ENCODE data around the gene DEGS2.

The DEGS2 gene

DNA sequence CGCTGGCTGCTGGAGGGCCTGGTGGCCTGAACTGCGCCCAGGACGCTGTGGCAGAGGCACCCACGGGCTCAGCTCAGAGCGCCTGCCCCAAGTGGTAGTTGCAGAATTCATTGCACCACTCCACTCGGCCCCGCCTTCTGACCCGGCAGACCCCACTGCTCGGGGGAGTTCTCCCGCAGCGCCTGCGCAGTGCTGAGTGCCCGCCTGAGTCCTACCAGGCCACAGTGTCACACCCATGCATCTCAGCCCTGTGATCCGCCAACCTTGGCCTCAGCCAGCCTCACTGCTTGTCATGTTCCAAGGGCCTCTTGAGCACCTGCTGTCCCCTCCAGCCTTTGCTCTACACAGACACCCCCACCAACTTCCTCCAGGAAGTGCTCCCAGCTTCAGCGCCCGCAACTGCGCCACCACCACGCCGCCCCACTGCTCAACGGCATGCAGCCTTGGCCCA, 12.2 kb downstream of the DEGS2 start:
- no peak for DNase-seq (ENCODE audit: low read depth)
- H3K4me3 ChIP-seq (ENCODE audit: low read depth, low read length), result no peak overlapping the region
- TF ChIP-seq, protein P1, sequence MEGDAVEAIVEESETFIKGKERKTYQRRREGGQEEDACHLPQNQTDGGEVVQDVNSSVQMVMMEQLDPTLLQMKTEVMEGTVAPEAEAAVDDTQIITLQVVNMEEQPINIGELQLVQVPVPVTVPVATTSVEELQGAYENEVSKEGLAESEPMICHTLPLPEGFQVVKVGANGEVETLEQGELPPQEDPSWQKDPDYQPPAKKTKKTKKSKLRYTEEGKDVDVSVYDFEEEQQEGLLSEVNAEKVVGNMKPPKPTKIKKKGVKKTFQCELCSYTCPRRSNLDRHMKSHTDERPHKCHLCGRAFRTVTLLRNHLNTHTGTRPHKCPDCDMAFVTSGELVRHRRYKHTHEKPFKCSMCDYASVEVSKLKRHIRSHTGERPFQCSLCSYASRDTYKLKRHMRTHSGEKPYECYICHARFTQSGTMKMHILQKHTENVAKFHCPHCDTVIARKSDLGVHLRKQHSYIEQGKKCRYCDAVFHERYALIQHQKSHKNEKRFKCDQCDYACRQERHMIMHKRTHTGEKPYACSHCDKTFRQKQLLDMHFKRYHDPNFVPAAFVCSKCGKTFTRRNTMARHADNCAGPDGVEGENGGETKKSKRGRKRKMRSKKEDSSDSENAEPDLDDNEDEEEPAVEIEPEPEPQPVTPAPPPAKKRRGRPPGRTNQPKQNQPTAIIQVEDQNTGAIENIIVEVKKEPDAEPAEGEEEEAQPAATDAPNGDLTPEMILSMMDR (IDR thresholded peaks at IDR 0.05; ENCODE audit: control insufficient read depth, extremely low read depth, insufficient read depth), result no peak

DNA sequence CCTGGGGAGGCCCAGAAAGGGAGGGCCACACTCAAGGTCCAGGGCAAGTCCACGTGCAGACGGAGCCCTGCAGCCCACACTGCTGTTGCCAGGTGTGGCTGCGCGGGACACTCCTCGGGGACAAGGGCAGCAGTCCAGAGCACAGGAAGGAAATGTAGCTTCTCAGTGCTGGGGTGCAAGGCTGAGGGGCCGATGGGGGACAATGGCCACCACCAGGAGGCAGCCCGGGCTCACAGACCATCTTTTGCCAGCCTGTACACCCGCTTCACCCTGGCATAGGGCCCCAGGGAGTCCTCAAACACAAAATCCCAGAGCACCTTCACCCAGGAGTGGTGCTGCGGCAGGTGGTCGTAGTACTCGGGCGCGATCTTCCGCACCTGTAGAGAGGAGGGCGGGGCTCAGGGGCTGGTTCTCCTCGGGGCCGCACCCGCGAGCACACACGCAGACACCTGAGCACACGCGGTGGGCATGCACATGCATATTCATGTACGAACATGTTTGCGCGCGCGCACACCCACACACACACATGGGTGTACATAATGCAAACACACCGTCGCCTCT, 12.8 kb downstream of the DEGS2 start:
- no peak overlapping the region for H3K4me3 ChIP-seq (ENCODE audit: low read depth, low read length)
- DNase-seq (ENCODE audit: low read depth), result no peak
- TF ChIP-seq, protein P1 (IDR thresholded peaks at IDR 0.05; ENCODE audit: control insufficient read depth, extremely low read depth, insufficient read depth), result no peak

DNA sequence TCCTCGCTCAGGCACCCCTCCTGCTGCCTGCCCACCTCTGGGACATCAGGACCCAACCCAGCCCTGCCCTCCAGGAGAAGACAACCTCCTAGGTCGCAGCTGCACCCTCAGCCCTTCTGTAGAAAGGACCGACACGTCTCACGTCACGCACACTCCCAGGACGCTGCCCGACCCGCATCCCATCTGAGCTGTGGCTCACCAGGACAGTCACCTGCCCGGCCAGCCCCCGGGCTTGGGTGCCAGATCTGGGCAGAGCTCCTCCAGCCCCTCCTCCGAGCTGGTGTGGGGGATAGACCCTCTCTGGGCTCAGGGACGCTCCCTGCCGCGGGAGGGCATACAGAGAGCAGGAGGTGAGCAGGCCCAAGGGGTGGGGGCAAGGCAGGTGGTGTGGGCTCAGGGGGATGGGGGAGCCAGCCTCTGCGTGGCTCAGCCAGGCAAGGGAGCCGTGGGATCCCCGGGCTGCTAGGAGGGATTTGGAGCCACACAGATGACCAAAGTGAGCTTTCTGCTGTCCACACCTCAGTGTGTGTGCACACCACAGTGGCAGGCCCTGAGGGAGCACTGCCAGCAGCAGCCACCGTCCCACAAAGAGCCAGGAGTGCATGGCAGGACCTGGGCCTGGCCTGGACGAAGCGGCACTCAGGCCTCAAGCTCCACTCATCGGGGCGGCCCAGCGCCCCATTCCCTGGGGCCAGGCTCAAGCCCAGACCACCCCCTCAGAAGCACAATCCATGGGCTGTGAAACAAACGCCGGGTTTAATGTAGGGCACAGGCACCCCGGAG, 13.6 kb downstream of the DEGS2 start:
- no peak overlapping the region for H3K4me3 ChIP-seq (ENCODE audit: low read depth, low read length)
- TF ChIP-seq, protein P1 (IDR thresholded peaks at IDR 0.05; ENCODE audit: control insufficient read depth, extremely low read depth, insufficient read depth), result no peak
- no peak for DNase-seq (ENCODE audit: low read depth)

DNA sequence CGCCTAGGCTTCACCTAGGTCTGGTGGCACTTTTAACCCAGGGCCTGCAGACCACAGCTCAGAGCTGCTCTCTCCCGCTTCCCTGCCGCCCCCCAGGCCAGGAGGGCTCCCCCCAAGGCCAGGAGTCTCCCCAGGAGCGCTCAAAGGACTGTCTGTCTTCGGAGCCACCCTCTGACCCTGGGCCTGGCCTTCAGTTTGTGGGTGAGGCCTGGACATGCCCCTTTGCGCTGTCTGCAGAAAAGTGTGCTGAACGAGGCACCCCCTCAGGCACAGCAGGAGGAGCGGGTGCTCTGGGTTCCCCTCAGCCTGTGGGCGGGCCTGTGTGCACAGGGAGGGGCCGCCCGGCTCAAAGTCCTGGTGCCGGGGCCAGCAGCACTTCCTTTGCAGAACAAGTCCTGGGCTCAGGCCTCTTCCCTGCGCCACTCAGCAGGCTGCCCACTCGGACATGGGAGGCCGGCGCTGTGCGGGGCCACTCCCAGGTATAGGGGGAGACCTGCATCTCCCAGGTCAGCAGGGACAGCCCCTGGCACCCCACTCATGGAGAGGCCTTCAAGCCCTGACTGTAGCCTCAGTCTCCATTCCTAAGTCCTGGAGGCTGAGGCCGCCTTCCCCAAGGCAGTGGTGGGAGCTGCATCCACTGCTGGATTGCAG, 14.3 kb downstream of the DEGS2 start:
- TF ChIP-seq, protein P1 (IDR thresholded peaks at IDR 0.05; ENCODE audit: control insufficient read depth, extremely low read depth, insufficient read depth), result no peak
- DNase-seq (ENCODE audit: low read depth), result no peak
- no peak overlapping the region for H3K4me3 ChIP-seq (ENCODE audit: low read depth, low read length)

DNA sequence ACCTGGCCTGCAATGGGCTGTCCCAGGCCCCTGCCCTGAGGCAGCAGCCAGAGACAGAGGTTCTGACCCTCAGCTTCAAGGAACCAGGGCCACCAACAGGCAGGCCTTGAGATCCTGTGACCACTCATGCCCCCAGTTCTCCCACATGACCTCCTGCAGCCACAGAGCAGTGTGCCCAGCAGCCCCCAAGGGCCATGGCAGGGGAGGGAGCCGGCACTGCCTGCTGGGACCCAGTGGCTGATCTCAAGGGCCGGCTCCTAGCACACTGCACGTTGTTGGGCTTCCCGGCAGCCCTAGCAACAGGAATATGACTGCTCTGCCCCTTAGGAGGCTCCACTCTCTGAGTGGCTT, 14.8 kb downstream of the DEGS2 start:
- no peak for DNase-seq (ENCODE audit: low read depth)
- TF ChIP-seq, protein P1 (IDR thresholded peaks at IDR 0.05; ENCODE audit: control insufficient read depth, extremely low read depth, insufficient read depth), result no peak
- no peak overlapping the region for H3K4me3 ChIP-seq (ENCODE audit: low read depth, low read length)

DNA sequence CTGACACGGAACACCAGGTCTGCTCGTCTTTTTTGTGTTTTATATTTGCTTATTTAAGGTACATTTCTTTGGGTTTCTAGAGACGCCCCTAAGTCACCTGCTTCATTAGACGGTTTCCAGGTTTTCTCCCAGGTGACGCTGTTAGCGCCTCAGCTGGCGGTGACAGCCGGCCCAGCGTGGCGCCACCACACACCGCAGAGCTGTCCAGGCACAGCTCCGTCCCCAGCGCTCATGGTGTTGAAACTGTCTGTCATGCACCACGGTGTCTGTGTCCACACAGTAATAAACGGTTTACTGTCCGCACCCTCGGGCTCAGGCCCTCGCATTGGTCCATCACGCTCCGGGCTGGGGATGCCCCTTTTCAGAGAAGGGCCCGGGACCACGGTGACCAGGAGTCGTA, 15.5 kb downstream of the DEGS2 start:
- no peak for DNase-seq (ENCODE audit: low read depth)

More for the DNA sequence above, 15.5 kb downstream of the DEGS2 start:
- TF ChIP-seq, protein P1 (IDR thresholded peaks at IDR 0.05; ENCODE audit: control insufficient read depth, extremely low read depth, insufficient read depth), result no peak
- no peak overlapping the region for H3K4me3 ChIP-seq (ENCODE audit: low read depth, low read length)

Measured in LNCaP clone FGC (cell line).